ENCODE measurements around the gene UBA1.

The UBA1 gene

GRCh38 chrX:47193475-47194193 is at the start of gene UBA1:
TSS of gene UBA1 (plus strand) at chrX:47193829. CDS start at chrX:47198803, 4,974 bp downstream.
- DNase-seq = peak; percentile 95 to 97

- peak in 1 of 2 donors; percentile 33 for DNase-seq
These were observed 49.6 kb upstream of the UBA1 start for GRCh38 chrX:47143894-47144625.

- peak; percentile 93 to 94 for DNase-seq
These were observed 48.8 kb upstream of the UBA1 start, which contains the start of the genes NDUFB11 and RBM10 for GRCh38 chrX:47144626-47145394. TSS of gene NDUFB11 (minus strand) at chrX:47144702. CDS start at chrX:47144679, 23 bp downstream. TSS of gene RBM10 (plus strand) at chrX:47145221. CDS start at chrX:47147482, 2,261 bp downstream.

- no peak for DNase-seq
These were observed 48.1 kb upstream of the UBA1 start for GRCh38 chrX:47145395-47146120.

- DNase-seq = no peak
These were observed 47.3 kb upstream of the UBA1 start for GRCh38 chrX:47146121-47146935.

GRCh38 chrX:47146936-47147859 is 46.4 kb upstream of the UBA1 start:
- DNase-seq = no peak

- no peak for DNase-seq
These were observed 44.7 kb upstream of the UBA1 start for GRCh38 chrX:47148946-47149345.

- DNase-seq = no peak
These were observed 42.2 kb upstream of the UBA1 start for GRCh38 chrX:47151435-47151834.

GRCh38 chrX:47156611-47157520 is 36.8 kb upstream of the UBA1 start:
- no peak for DNase-seq

GRCh38 chrX:47158131-47158530 is 35.5 kb upstream of the UBA1 start:
- no peak for DNase-seq

GRCh38 chrX:47158781-47159180 is 34.8 kb upstream of the UBA1 start:
- no peak for DNase-seq

GRCh38 chrX:47160781-47161180 is 32.8 kb upstream of the UBA1 start:
- DNase-seq = no peak

GRCh38 chrX:47162927-47163583 is 30.6 kb upstream of the UBA1 start:
- DNase-seq = no peak

GRCh38 chrX:47164420-47164819 is 29.2 kb upstream of the UBA1 start:
- no peak for DNase-seq

GRCh38 chrX:47166126-47166525 is 27.5 kb upstream of the UBA1 start:
- no peak for DNase-seq

GRCh38 chrX:47168495-47169073 is 25.0 kb upstream of the UBA1 start:
- no peak for DNase-seq

- no peak for DNase-seq
These were observed 24.4 kb upstream of the UBA1 start for GRCh38 chrX:47169273-47169672.

GRCh38 chrX:47169726-47170515 is 23.7 kb upstream of the UBA1 start:
- DNase-seq = no peak
